C1 segment of cervical spinal cord (tissue), 14 donors: ENCODE measurements around the gene MYOD1.

ENCODE experiments used
- DNase-seq, 14 donors: peaks; one replicate each; lab custom pipeline; 2025; lab: John Stamatoyannopoulos, UW

The MYOD1 gene

GRCh38 chr11:17719028-17719937, at the start of gene MYOD1:
MYOD1 (plus strand) TSS chr11:17719571; CDS start chr11:17719783, 212 bp downstream.
- DNase-seq: no peak

- DNase-seq: no peak
These were observed 46.9 kb upstream of the MYOD1 start for GRCh38 chr11:17672469-17672868.

- no peak for DNase-seq
These were observed 45.4 kb upstream of the MYOD1 start for GRCh38 chr11:17673951-17674350.

GRCh38 chr11:17682848-17683247, 36.5 kb upstream of the MYOD1 start:
- DNase-seq: no peak

GRCh38 chr11:17683377-17684161, 35.8 kb upstream of the MYOD1 start:
- DNase-seq: peak in 2 of 14 donors; percentile 1 to 5

GRCh38 chr11:17684550-17684949, 34.8 kb upstream of the MYOD1 start:
- no peak for DNase-seq

GRCh38 chr11:17686231-17686980, 33.0 kb upstream of the MYOD1 start:
- peak in 1 of 14 donors; percentile 29 for DNase-seq

GRCh38 chr11:17687946-17688670, 31.3 kb upstream of the MYOD1 start:
- DNase-seq: no peak

- no peak for DNase-seq
These were observed 27.8 kb upstream of the MYOD1 start for GRCh38 chr11:17691550-17691949.

GRCh38 chr11:17691976-17692375, 27.4 kb upstream of the MYOD1 start:
- DNase-seq: no peak

- DNase-seq: no peak
These were observed 26.4 kb upstream of the MYOD1 start for GRCh38 chr11:17692931-17693330.

GRCh38 chr11:17693531-17693930, 25.8 kb upstream of the MYOD1 start:
- no peak for DNase-seq

GRCh38 chr11:17694494-17695110, 24.8 kb upstream of the MYOD1 start:
- DNase-seq: no peak

- no peak for DNase-seq
These were observed 23.6 kb upstream of the MYOD1 start for GRCh38 chr11:17695454-17696441.

GRCh38 chr11:17696741-17697140, 22.6 kb upstream of the MYOD1 start:
- DNase-seq: no peak

GRCh38 chr11:17697175-17697949, 22.0 kb upstream of the MYOD1 start:
- DNase-seq: no peak

- no peak for DNase-seq
These were observed 19.9 kb upstream of the MYOD1 start for GRCh38 chr11:17699147-17700114.
